Myocyte (in vitro differentiated cells): ENCODE data around the gene ZNF653. TPM values are rescaled to one million over a fixed set of nuclear protein-coding genes. Genes with fewer than 3 reads are reported as not detected.

Source experiments
- DNase-seq: peaks from one replicate; pipeline ENCODE4 v3.0.0-alpha.2; 2012; ENCODE audit warnings: low read depth
- total RNA-seq: library from RNA; depleted of rRNA; stranded (reverse); fragments of >200 nt; gene quantifications from 2 replicates; pipeline ENCODE4 v1.2.3, GENCODE V29; 2014

The ZNF653 gene
- total RNA-seq, 1 donor from 2014 or later, result 5.9 TPM

GRCh38 chr19:11513946-11514345, 8.3 kb upstream of the ZNF653 start:
- DNase-seq, result no peak

GRCh38 chr19:11510444-11510843, 4.8 kb upstream of the ZNF653 start:
- no peak for DNase-seq

- no peak for DNase-seq
Measured at GRCh38 chr19:11507370-11508078, 1.9 kb upstream of the ZNF653 start.

GRCh38 chr19:11506967-11507366, 1.3 kb upstream of the ZNF653 start:
- no peak for DNase-seq

GRCh38 chr19:11506101-11506555, 489 bp upstream of the ZNF653 start:
- DNase-seq, result no peak

- DNase-seq, result peak; percentile 95
Measured at GRCh38 chr19:11505032-11505503, 571 bp downstream of the ZNF653 start.

- no peak for DNase-seq
Measured at GRCh38 chr19:11504502-11505031, 1.1 kb downstream of the ZNF653 start.

GRCh38 chr19:11499890-11500420, 5.7 kb downstream of the ZNF653 start:
- DNase-seq, result no peak

GRCh38 chr19:11499220-11499726, 6.4 kb downstream of the ZNF653 start:
- no peak for DNase-seq

GRCh38 chr19:11496391-11497163, 9.1 kb downstream of the ZNF653 start:
- DNase-seq, result peak; percentile 64

- DNase-seq, result no peak
Measured at GRCh38 chr19:11495885-11496284, 9.8 kb downstream of the ZNF653 start.

GRCh38 chr19:11495481-11495880, 10.2 kb downstream of the ZNF653 start:
- no peak for DNase-seq

- DNase-seq, result no peak
Measured at GRCh38 chr19:11494634-11495285, 10.9 kb downstream of the ZNF653 start.

- no peak for DNase-seq
Measured at GRCh38 chr19:11489378-11489777, 16.3 kb downstream of the ZNF653 start.

- no peak for DNase-seq
Measured at GRCh38 chr19:11486661-11487503, 18.8 kb downstream of the ZNF653 start.

- no peak for DNase-seq
Measured at GRCh38 chr19:11485245-11485837, 20.3 kb downstream of the ZNF653 start.

GRCh38 chr19:11483366-11484111, 22.1 kb downstream of the ZNF653 start:
- no peak for DNase-seq

GRCh38 chr19:11482384-11483050, 23.1 kb downstream of the ZNF653 start:
- DNase-seq, result peak; percentile 68
